Caco-2 (cell line): ENCODE data around the gene MICU1. TPM values are rescaled to one million over a fixed set of nuclear protein-coding genes. Genes with fewer than 3 reads are reported as not detected.

ENCODE experiments used
- BruUV-seq: library from RNA; stranded (reverse); fragments of 400-500 nt; replicated peaks from 2 replicates; lab custom pipeline; 2021; lab: Mats Ljungman, UMichigan
- CTCF ChIA-PET: fragments of 300-600 bp; sonication (Branson Sonifier 250); formaldehyde crosslinking; loops from one replicate; lab custom pipeline; 2022; ENCODE audit warnings: antibody characterized with exemption; lab: Charles Lee
- POLR2A ChIA-PET: fragments of 300-600 bp; sonication (Branson Sonifier 250); formaldehyde crosslinking; loops from one replicate; lab custom pipeline; 2022; ENCODE audit warnings: antibody characterized with exemption; lab: Charles Lee
- DNase-seq, 2 experiments: peaks; one replicate each; pipeline versions ENCODE4 v3.0.0 to v3.0.0-alpha.2; 2020 to 2022
- H3K27me3 ChIP-seq: replicated peaks from 2 replicates; pipeline ENCODE4 v1.6.0; 2011; ENCODE audit warnings: low read length; ENCODE audit not compliant: control insufficient read depth, insufficient read depth
- H3K36me3 ChIP-seq: 2 replicates; pipeline ENCODE4 v1.5.1; 2011; ENCODE audit warnings: low read length; ENCODE audit not compliant: control insufficient read depth, insufficient read depth
- H3K4me1 ChIP-seq: fragments of 250-450 bp; sonication (Bioruptor Pico); 2 replicates; pipeline ENCODE4 v1.5.1; 2020; ENCODE audit warnings: mild to moderate bottlenecking
- H3K4me3 ChIP-seq: 2 replicates; pipeline ENCODE4 v1.5.1; 2011; ENCODE audit warnings: low read depth, mild to moderate bottlenecking, control low read depth, low read length
- H3K9me3 ChIP-seq: fragments of 250-450 bp; sonication (Bioruptor Pico); 2 replicates; pipeline ENCODE4 v1.5.1; 2020; ENCODE audit warnings: mild to moderate bottlenecking, moderate library complexity
- H3K27ac Mint-ChIP-seq: one replicate; pipeline ENCODE4 v1.8.0; 2022; ENCODE audit warnings: mixed read lengths; ENCODE audit not compliant: unreplicated experiment
- H3K27me3 Mint-ChIP-seq: one replicate; pipeline ENCODE4 v1.8.0; 2022; ENCODE audit warnings: mixed read lengths; ENCODE audit not compliant: insufficient read depth, unreplicated experiment
- H3K36me3 Mint-ChIP-seq: one replicate; pipeline ENCODE4 v1.8.0; 2022; ENCODE audit warnings: mild to moderate bottlenecking, mixed read lengths; ENCODE audit not compliant: insufficient read depth, unreplicated experiment
- H3K4me1 Mint-ChIP-seq: one replicate; pipeline ENCODE4 v1.8.0; 2022; ENCODE audit warnings: low read depth, mixed read lengths; ENCODE audit not compliant: unreplicated experiment
- H3K4me3 Mint-ChIP-seq: one replicate; pipeline ENCODE4 v1.8.0; 2022; ENCODE audit warnings: mild to moderate bottlenecking, moderate library complexity, mixed read lengths; ENCODE audit not compliant: unreplicated experiment
- H3K9me3 Mint-ChIP-seq: one replicate; pipeline ENCODE4 v1.8.0; 2022; ENCODE audit warnings: mixed read lengths; ENCODE audit not compliant: unreplicated experiment
- intact Hi-C: fragments of 100-400 bp; cut with micrococcal nuclease; formaldehyde crosslinking; loops from one replicate; pipeline ENCODE4 v1.10.0; 2022; ENCODE audit not compliant: unreplicated experiment
- total RNA-seq: library from RNA; stranded (reverse); gene quantifications from 2 replicates; pipeline ENCODE4 v1.2.3, GENCODE V29; 2022
- TF ChIP-seq, protein P1 (sequence below), 2 experiments: fragments of 200-600 bp in 1 of 2; IDR thresholded peaks; 1 replicate in 1 of 2; 2 replicates in 1 of 2; pipeline versions ENCODE4 v1.5.1 to v1.8.0; 2011 to 2022; ENCODE audit warnings: antibody characterized with exemption in 1 of 2, control low read depth in 1 of 2, inconsistent platforms in 1 of 2, low read depth in 1 of 2, low read length in 1 of 2, mild to moderate bottlenecking in 1 of 2, moderate library complexity in 1 of 2; ENCODE audit not compliant: insufficient read depth in 1 of 2, severe bottlenecking in 1 of 2, unreplicated experiment in 1 of 2

Gene MICU1
- total RNA-seq, 1 experiment from 2014 or later: 83.2 TPM

DNA sequence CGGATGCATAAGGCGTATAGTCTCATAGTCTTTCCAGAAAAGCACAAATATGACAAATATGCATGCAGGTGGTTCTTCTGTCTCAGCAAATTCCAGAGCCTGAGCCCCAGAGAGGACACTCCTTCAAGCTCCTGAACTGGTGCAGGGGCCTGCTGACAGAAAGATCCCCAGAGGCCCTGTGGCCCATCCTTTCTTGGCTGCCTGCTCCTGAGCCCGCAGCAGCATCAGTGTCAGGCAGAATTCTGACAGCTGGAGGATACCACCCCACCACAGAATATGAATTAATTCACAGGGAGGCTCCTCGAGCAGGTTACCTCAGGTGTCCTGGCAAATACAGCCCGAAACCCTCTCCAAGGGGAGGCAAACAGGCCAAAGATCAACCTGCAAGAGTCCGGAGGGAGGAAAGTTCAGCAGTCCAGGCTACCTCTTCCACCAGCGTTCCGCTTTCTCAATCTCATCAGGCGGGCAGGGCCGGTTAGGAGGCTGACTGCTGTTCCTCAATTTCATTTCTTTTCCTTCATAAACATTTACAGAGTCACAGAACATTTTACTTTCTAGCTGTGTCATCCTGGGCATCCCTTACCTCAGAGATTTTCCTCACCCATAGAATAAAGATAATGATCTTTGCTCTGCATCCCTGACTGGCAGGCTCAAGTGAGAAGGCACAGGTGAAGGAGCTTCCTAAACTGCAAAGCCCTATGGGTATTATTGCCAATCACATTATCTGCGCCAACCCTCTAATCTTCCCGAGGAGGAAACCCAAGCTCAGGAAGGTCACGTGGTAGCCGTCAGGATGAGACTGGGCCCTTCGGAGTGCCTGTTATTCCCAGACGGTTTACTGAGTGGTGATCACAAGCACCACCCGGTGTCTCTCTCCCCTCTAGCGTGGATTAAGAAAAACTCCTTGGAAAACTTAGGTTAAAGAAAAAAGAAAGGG, 272.6 kb downstream of the MICU1 start:
- no peak for DNase-seq
- peak overlapping the region; percentile 98 for H3K27ac Mint-ChIP-seq
- Histone ChIP-seq H3K9me3 (no peaks in the 10 kb centered on the region), H3K27me3 (no peaks in the 10 kb centered on the region), H3K4me3 (peak overlapping the region; percentile 85), H3K4me1 (peaks cover 10% of the 10 kb centered on the region; the same call in 1 of the 2 replicates), H3K36me3 (peaks cover 6% of the 10 kb centered on the region; the same call in 1 of the 2 replicates)
- H3K36me3 Mint-ChIP-seq: peaks cover 55% of the 10 kb centered on the region
- no peaks in the 10 kb centered on the region for H3K27me3 Mint-ChIP-seq
- BruUV-seq: no TSS peak
- ChIA-PET POLR2A (interaction anchor here (0.5 to 1.4 kb wide), 3 partner anchors 11 to 817 kb away, joined by 3 read pairs; no protein-coding TSS in a partner anchor), CTCF (no interaction called here)
- intact Hi-C loops: no loop called here
- TF ChIP-seq, protein P1, sequence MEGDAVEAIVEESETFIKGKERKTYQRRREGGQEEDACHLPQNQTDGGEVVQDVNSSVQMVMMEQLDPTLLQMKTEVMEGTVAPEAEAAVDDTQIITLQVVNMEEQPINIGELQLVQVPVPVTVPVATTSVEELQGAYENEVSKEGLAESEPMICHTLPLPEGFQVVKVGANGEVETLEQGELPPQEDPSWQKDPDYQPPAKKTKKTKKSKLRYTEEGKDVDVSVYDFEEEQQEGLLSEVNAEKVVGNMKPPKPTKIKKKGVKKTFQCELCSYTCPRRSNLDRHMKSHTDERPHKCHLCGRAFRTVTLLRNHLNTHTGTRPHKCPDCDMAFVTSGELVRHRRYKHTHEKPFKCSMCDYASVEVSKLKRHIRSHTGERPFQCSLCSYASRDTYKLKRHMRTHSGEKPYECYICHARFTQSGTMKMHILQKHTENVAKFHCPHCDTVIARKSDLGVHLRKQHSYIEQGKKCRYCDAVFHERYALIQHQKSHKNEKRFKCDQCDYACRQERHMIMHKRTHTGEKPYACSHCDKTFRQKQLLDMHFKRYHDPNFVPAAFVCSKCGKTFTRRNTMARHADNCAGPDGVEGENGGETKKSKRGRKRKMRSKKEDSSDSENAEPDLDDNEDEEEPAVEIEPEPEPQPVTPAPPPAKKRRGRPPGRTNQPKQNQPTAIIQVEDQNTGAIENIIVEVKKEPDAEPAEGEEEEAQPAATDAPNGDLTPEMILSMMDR (IDR thresholded peaks at IDR 0.05; ENCODE audit: insufficient read depth in 1 of 2, low read depth in 1 of 2, low read length in 1 of 2, severe bottlenecking in 1 of 2, unreplicated experiment in 1 of 2): no peak
- H3K4me3 Mint-ChIP-seq: peak overlapping the region; percentile 93
- H3K9me3 Mint-ChIP-seq: no peaks in the 10 kb centered on the region
- H3K4me1 Mint-ChIP-seq: peaks cover 22% of the 10 kb centered on the region

DNA sequence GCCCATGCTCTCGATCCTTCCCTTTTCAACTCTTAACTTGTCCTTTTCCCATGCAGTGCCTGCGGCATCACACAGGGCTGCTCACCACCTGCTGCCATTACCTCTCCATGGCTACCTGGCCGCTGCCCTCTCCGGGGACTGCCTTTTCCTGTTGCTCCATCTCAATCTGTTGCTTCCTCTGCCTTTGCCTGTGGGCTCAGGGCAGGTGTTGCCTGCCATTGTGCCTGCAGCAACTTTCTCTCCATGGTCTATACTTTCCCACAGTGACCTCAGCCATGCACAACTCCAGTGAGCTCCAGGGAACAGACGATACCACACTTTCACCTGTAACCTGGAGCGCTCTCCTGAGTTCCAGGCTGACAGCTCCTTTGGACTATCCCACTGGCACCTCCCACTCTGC, 274.4 kb downstream of the MICU1 start:
- Histone ChIP-seq H3K4me3 (no peak overlapping the region), H3K9me3 (no peaks in the 10 kb centered on the region), H3K4me1 (peaks cover 10% of the 10 kb centered on the region; the same call in 1 of the 2 replicates), H3K27me3 (no peaks in the 10 kb centered on the region), H3K36me3 (peaks cover 6% of the 10 kb centered on the region; the same call in 1 of the 2 replicates)
- intact Hi-C loops: no loop called here
- no peak overlapping the region for H3K27ac Mint-ChIP-seq
- H3K36me3 Mint-ChIP-seq: peaks cover 55% of the 10 kb centered on the region
- no peak for DNase-seq
- no TSS peak for BruUV-seq
- H3K27me3 Mint-ChIP-seq: no peaks in the 10 kb centered on the region
- no peak overlapping the region for H3K4me3 Mint-ChIP-seq
- peaks cover 22% of the 10 kb centered on the region for H3K4me1 Mint-ChIP-seq
- no peaks in the 10 kb centered on the region for H3K9me3 Mint-ChIP-seq
- CTCF ChIA-PET: no interaction called here
- TF ChIP-seq, protein P1 (IDR thresholded peaks at IDR 0.05; ENCODE audit: insufficient read depth in 1 of 2, low read depth in 1 of 2, low read length in 1 of 2, severe bottlenecking in 1 of 2, unreplicated experiment in 1 of 2): no peak
- POLR2A ChIA-PET: interaction anchor here (1.4 kb wide), 1 partner anchor 30 kb away, joined by 3 read pairs; no protein-coding TSS in a partner anchor

DNA sequence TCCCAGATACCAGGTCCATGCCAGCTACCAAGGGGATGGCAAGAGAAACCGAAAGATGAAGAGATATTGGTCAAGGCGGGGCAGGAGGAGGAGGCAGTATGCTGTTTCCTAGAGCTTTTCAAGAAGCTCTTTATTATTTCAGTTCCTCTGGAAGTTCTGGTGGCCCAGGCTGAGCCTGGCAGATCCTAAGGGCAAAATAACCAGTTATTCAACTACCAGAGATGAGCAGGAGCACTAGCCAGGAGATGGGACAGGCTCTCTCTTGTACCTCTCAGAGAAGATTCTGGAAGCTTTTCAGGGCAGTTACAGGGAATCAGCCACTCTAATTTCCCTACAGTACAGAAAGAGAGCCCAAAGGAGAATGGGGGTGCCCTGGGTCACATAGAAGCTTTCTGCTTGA, 276.4 kb downstream of the MICU1 start:
- Mint-ChIP-seq H3K27ac (no peak overlapping the region), H3K4me1 (peaks cover 12% of the 10 kb centered on the region), H3K9me3 (no peaks in the 10 kb centered on the region), H3K4me3 (no peak overlapping the region), H3K27me3 (no peaks in the 10 kb centered on the region), H3K36me3 (peaks cover 45% of the 10 kb centered on the region)
- peaks cover 10% of the 10 kb centered on the region; the same call in 1 of the 2 replicates for H3K4me1 ChIP-seq
- intact Hi-C loops: no loop called here
- peaks cover 9% of the 10 kb centered on the region for H3K36me3 ChIP-seq
- CTCF ChIA-PET: no interaction called here
- DNase-seq: no peak
- no peak overlapping the region for H3K4me3 ChIP-seq
- H3K9me3 ChIP-seq: no peaks in the 10 kb centered on the region
- H3K27me3 ChIP-seq: no peaks in the 10 kb centered on the region
- POLR2A ChIA-PET: interaction anchor here (1.1 kb wide), 1 partner anchor 74 kb away, joined by 3 read pairs; no protein-coding TSS in a partner anchor
- BruUV-seq: no TSS peak
- TF ChIP-seq, protein P1 (IDR thresholded peaks at IDR 0.05; ENCODE audit: insufficient read depth in 1 of 2, low read depth in 1 of 2, low read length in 1 of 2, severe bottlenecking in 1 of 2, unreplicated experiment in 1 of 2): no peak
